Subcutaneous adipose tissue (tissue), 4 donors: Measurements from ENCODE around the gene AP3M1. TPM values are rescaled to one million over a fixed set of nuclear protein-coding genes. Genes with fewer than 3 reads are reported as not detected.

Experiments used
- total RNA-seq, 4 donors: library from RNA; depleted of rRNA; stranded (reverse); fragments of >200 nt; gene quantifications; one replicate each; pipeline ENCODE4 v1.1.0, GENCODE V29; 2016
- TF ChIP-seq, protein P1 (sequence below): fragments of 450-650 bp; IDR thresholded peaks from one replicate; pipeline ENCODE4 v1.5.1; 2016; ENCODE audit warnings: low read depth, mild to moderate bottlenecking, control low read depth, antibody characterized with exemption, moderate library complexity

AP3M1 gene
- total RNA-seq, 4 donors from 2014 or later, result 20.2 to 38.3 (median 24.6) TPM

DNA sequence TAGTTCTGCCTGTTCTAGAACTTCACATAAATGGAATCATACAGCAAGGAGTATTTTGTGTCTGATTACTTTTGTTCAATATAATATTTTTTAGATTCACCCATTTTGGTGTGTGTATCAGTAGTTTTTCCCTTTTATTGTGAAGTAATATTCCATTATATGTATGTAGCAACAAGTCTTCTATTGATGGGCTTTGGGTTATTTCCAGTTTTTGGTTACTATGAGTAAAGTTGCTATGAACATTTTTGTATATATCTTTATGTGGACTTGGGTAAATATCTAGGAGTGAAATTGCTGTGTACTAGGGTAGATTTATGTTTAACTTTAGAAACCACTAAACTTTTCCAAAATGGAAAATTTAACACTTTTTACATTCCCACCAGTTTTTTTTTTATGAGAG lies 36.0 kb upstream of the AP3M1 start:
- TF ChIP-seq, protein P1, sequence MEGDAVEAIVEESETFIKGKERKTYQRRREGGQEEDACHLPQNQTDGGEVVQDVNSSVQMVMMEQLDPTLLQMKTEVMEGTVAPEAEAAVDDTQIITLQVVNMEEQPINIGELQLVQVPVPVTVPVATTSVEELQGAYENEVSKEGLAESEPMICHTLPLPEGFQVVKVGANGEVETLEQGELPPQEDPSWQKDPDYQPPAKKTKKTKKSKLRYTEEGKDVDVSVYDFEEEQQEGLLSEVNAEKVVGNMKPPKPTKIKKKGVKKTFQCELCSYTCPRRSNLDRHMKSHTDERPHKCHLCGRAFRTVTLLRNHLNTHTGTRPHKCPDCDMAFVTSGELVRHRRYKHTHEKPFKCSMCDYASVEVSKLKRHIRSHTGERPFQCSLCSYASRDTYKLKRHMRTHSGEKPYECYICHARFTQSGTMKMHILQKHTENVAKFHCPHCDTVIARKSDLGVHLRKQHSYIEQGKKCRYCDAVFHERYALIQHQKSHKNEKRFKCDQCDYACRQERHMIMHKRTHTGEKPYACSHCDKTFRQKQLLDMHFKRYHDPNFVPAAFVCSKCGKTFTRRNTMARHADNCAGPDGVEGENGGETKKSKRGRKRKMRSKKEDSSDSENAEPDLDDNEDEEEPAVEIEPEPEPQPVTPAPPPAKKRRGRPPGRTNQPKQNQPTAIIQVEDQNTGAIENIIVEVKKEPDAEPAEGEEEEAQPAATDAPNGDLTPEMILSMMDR, result no peak

DNA sequence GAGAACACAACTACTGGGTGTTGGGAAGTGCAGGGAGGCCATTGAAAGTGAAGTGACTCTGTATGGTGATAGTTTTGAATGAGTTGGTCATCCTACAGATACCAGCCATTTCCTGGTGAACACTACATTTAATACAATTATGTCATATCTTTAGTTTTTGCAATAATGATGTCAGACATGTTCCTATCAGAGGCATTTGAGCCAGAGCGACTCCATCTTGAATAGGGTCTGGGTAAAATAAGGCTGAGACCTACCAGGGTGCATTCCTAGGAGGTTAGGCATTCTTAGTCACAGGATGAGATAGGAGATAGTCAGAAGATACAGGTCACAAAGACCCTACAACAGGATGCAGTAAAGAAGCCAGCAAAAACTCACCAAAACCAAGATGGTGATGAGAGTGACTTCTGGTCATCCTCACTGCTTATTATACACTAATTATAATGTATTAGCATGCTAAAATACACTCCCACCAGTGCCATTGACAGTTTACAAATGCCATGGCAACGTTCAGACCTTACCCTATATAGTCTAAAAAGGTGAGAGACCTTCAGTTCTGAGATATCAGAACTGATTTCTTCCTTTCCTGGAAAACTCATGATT lies 28.6 kb upstream of the AP3M1 start:
- TF ChIP-seq, protein P1, result no peak

- TF ChIP-seq, protein P1, result no peak
These were observed 27.6 kb upstream of the AP3M1 start for GRCh38 chr10:74178042-74178791.

DNA sequence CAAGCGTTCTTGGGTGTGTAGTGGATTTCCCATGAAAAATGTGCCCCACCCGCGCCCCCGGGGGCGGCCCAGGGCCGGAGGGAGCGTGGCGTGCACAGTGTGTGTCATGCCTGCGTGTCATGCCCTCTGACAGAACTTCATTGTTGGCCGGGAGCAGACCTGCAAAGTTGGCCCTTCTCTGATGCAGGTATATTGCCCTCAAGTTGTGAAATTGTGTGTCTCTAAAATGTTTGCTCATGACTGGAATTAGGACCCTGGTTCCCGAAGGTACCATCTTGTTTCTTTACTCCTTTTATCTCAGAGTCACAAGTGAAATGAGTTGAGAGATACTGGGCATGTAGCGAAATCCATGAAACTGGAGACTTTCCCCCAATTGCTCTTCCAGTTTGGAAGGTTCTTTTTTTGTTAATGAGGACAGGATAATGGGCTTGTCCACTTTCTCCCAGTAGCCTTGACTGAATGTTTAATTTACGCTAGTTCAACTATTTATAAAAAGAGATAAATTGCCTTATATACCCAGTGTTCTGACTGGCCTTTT lies 26.6 kb upstream of the AP3M1 start:
- TF ChIP-seq, protein P1, result no peak

- TF ChIP-seq, protein P1, result no peak
These were observed 25.9 kb upstream of the AP3M1 start for GRCh38 chr10:74176380-74177139.

GRCh38 chr10:74175510-74176379 lies 25.1 kb upstream of the AP3M1 start:
- TF ChIP-seq, protein P1, result no peak
